Activated naive CD8-positive, alpha-beta T cell treated with anti-CD3 and anti-CD28 coated beads, Interleukin-2, amount 50 U/mL, for 16 hours (primary cell): ENCODE measurements around the gene RFPL3.
"Not testable (repeated sequence)": the region's sequence is repeated elsewhere in the genome, so short reads cannot be mapped to it uniquely, and the experiment has no call there.

Experiments
- DNase-seq: peaks from one replicate; pipeline ENCODE4 v3.0.0-alpha.2; 2020; ENCODE audit warnings: low read depth, low spot score

The RFPL3 gene

DNA sequence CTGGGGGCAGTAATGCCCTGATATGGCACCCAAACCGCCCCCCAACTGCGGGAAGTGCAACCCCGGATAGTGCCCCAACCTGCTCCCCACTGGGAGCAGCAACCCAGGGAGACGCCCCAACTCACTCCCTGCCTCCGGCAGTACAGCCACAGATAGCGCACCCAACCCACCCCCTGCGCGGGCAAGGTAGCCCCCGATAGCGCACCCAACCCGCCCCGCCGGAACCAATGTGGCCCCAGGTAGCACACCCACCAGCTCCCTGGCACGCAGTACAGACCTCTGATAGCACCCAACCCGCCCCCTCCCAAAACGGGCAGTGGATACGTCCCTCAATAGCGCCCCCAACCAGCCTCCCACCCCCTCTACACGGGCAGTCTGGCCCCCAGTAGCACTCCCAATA, 3.8 kb upstream of the RFPL3 start:
- DNase-seq, result no peak

GRCh38 chr22:32354360-32355351, 3.0 kb upstream of the RFPL3 start:
- DNase-seq, result no peak

GRCh38 chr22:32355760-32356159, 1.9 kb upstream of the RFPL3 start:
- DNase-seq, result no peak

DNA sequence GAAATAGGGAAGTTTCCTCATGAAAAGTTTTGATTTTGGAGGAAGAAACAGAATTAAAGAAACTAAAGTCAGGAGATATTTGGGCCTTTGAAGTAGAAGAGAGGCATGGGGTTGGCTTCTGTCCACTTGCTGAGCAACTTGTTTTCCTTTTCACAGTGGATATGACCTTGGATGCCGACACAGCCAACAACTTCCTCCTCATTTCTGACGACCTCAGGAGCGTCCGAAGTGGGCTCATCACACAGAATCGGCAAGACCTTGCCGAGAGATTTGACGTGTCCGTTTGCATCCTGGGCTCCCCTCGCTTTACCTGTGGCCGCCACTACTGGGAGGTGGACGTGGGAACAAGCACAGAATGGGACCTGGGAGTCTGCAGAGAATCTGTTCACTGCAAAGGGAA, 2.4 kb downstream of the RFPL3 start:
- DNase-seq, result not testable (repeated sequence)

- no peak for DNase-seq
Observed at GRCh38 chr22:32361257-32361656, 3.6 kb downstream of the RFPL3 start.

DNA sequence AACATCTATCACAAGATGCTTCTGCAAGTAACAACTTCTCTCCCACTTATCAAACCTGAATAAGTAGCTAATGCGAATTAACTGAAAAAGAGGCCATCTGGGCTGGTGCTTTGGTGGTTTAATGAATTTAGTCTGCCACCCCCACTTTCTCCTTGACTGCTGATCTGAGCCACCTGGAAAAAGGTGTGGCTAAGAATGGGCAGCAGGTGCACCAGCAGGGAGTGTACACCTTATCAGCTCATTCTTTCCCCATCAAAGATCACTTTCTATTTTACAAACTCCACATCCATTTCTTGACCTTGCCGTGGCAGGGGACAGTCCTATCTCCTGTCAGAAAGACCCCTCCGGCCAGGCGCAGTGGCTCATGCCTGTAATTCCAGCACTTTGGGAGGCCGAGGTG, 6.5 kb downstream of the RFPL3 start:
- no peak for DNase-seq

DNA sequence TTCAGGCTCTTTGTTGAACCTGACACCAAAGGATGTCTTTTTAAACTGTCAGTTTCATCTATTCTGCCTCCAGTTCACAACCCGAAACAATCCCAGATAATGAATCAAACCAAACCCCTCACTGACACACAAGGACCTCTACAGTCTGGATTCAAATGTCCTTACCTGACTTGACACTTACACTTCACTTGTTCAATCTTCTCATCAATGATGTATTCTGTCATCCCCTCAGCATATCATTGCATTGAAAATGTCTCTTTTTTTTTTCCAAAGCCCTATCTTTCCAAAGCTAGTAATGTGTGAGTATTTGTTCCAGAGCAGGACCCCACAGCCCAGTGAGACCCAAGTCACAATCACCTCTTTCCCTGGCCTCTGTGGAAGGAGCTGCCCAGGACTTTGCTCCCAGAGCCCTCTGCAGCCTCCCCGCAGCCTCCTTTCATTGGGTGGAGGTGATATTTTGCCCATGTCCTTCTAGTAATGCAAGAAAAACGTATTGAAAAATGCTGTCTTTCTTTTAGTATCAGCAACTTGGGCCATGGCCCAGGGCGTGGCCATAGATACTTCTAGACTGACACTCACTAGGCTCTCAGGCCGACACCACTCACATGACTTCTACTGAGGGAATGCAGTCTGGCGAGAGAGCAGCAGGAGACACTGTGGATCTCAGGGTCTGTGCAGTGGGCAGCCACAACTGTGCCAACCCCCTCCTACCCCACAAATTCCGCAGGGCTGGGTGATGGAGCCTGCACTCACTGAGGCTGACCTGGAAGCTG, 18.2 kb downstream of the RFPL3 start:
- DNase-seq, result no peak

DNA sequence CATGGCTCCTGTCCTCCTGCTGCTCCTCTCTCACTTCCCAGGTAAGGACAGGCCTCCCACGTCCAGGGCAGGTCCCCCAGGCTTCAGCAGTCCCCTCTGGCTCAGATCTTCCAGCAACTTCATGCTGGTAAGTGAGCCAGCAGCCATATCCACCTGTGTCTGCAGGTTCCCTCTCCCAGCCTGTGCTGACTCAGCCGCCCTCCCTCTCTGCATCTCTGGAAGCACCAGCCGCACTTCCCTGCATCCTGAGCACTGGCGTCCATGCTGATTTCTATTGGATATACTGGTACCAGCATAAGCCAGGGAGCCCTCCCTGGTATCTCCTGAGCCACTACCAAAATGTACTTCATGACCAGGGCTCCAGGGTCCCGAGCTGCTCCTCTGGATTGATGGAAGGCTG, 19.0 kb downstream of the RFPL3 start:
- no peak for DNase-seq

GRCh38 chr22:32378707-32379272, 21.1 kb downstream of the RFPL3 start:
- DNase-seq, result no peak

DNA sequence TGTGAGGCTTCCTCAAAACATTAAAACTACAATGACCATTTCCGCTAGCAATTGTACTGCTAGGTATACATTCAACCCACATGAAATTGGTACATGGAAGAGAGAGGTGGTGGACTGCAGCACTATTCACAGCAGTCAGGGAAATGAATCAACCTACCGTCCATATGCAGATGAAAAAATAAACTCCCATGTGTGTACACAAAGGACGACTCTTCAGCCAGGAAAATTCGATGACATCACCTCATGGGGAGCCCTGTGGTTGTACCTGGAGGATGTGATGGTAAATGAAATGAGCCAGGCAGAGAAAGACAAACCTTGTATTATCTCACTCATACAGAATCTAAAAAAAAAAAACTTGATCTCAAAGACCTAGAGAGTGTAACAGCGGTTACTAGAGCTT, 23.3 kb downstream of the RFPL3 start:
- DNase-seq, result no peak

- no peak for DNase-seq
Observed at GRCh38 chr22:32385681-32386080, 28.0 kb downstream of the RFPL3 start.

DNA sequence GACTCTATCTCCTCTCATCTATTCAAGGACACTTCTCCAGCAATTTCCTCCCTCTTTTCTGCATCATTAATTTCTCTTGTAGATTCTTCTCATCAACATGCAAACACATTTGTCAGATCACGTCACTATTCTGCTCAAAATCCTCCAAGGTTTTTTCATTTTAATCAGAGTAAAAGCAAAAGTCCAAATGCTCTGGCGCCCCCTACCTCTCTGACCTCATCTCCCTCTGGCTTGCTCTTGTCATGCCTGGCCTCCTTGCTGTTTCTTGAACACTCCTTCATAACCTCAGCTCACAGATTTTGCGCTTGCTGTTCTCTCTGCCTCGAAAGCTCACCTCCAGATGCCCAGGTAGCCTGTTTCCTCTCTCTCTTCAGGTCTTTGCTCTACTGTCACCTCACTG, 32.0 kb downstream of the RFPL3 start:
- no peak for DNase-seq

GRCh38 chr22:32395107-32395506, 37.4 kb downstream of the RFPL3 start:
- DNase-seq, result no peak

DNA sequence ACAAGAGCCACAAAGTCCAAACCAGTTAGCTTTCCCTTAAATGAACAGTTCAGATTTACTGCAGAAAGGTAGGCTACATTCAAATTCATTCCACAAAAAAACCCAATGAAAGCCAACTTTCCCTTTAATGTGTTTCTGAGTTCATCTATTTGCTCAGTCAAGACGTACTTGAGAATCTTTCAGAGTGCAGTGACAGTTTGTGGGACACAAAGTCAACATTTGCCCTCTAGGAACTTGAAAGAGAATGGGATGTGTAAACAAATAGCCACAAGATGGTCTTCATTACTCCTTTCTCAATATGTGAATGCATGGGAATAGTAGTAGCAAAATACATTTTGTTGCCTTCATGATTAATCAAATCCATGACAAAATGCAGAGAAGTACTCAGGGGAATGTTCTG, 38.6 kb downstream of the RFPL3 start:
- no peak for DNase-seq

DNA sequence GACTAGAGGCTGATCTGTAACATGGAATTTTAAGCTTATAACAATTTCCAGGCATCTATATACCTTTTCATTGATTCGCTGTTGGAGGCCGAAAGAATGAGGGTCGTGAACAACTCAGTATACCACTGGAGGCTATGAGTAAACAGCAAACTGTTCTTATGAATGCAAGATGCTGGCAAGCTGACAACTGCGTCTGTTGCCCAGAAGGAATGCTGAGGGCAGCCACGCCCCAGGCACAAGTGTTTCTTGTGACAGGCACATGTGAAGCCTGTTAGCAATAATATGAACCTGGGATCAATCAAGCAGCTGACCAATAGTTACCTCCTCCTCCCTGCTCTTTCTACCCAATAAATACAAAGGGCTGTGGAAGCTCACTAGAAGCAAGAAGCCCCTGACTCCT, 39.1 kb downstream of the RFPL3 start:
- no peak for DNase-seq

- DNase-seq, result no peak
Observed at GRCh38 chr22:32401486-32401885, 43.8 kb downstream of the RFPL3 start.

- DNase-seq, result no peak
Observed at GRCh38 chr22:32404021-32404420, 46.4 kb downstream of the RFPL3 start.

DNA sequence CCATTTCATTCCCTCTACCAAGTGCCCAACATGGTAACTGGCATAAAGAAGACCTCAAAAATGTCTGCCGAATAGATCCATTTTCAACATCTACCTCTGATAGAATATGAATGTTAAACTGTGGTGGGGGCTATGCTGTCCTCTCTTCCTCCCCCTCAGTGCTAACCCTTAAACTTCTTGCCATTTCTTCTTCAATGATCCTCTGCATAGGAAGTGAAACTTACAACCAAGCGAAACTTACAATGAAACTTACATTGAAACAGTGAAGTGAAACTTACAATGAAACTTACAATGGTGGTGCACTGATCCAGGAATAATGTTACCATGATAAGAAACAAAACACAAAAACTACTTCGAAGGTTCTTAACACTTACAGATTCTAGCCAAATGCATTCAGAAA, 49.6 kb downstream of the RFPL3 start:
- DNase-seq, result no peak

DNA sequence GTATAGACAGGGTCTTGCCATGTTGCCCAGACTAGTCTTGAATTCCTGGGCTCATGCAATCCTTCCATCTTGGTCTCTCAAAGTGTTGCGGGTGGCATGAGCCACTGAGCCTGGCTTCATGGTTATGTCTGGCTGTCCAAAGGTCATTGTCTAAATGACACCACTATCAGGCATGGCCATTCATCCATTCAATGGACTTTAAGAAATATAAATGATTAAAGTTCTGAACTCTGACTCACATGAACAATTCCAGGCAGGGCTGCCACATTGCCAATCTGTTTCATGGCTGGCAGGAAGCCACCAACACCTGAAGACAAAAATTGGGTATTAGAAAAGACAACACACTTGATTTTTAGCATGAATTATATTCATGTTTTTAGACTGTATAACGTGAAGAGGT, 50.3 kb downstream of the RFPL3 start:
- no peak for DNase-seq

GRCh38 chr22:32409977-32410376, 52.3 kb downstream of the RFPL3 start:
- no peak for DNase-seq

DNA sequence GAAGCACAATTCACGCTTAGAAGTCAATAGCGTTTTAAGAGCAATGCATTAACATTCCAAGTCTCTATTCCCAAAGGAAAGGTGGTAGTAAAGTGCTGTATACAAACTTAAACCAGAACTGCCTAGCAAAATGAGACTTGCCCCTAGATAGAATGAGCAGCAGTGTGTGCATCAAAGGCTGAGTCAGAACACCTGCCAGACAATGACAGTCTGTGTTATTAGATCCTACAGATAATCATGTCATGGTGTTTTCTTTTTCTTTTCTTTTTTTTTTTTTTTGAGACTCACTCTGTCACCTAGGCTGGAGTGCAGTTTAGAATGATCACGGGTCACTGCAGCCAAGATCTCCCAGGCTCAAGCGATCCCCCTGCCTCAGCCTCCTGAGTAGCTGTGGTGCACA, 52.8 kb downstream of the RFPL3 start:
- DNase-seq, result no peak
